Measurements from ENCODE around the gene ZNF215. TPM values are rescaled to one million over a fixed set of nuclear protein-coding genes. Genes with fewer than 3 reads are reported as not detected.

The ZNF215 gene
- total and polyA plus RNA-seq, 2 donors (not counting 3 experiments of a cell fraction or from before 2014, with no cell fraction given) = 1.2 to 2.9 TPM

GRCh38 chr11:6919698-6920097 lies 6.5 kb upstream of the ZNF215 start:
- ChIA-PET POLR2A (no interaction called here), CTCF (no interaction called here)
- intact Hi-C loops (cut with micrococcal nuclease) = no loop called here

GRCh38 chr11:6920702-6921101 lies 5.5 kb upstream of the ZNF215 start, which contains the start of gene OR2D3:
Gene OR2D3, plus strand, starts transcription at chr11:6921002. Its CDS starts 0 bp downstream, at chr11:6921002.
- Histone ChIP-seq H3K4me3 (replicated peaks in 1 of 3; ENCODE audit: insufficient read depth in 1 of 3, low read depth in 1 of 3, low read length in 3 of 3) (no peak within 1 kb of the TSS), H4K20me1 (replicated peaks; ENCODE audit: control insufficient read depth, extremely low read depth, insufficient read depth, low read length) (no peaks in the 10 kb centered on the region), H3K27me3 (ENCODE audit: control insufficient read depth in 2 of 2, insufficient read depth in 2 of 2, low read length in 2 of 2) (no peaks in the 10 kb centered on the region), H3K4me1 (ENCODE audit: control insufficient read depth, extremely low read depth, insufficient read depth, low read length) (peaks cover 2% of the 10 kb centered on the region), H3K9me1 (replicated peaks; ENCODE audit: control insufficient read depth, extremely low read depth, insufficient read depth, low read length) (no peaks in the 10 kb centered on the region), H3K36me3 (ENCODE audit: control insufficient read depth in 2 of 2, extremely low read depth in 1 of 2, insufficient read depth in 2 of 2, low read length in 2 of 2) (no peaks in the 10 kb centered on the region), H3K27ac (ENCODE audit: insufficient read depth, low read depth, low read length) (no peak within 1 kb of the TSS), H3K9ac (replicated peaks; ENCODE audit: extremely low read depth, insufficient read depth, low read length) (no peak within 1 kb of the TSS), H3K4me2 (ENCODE audit: insufficient read depth, low read length) (no peak within 1 kb of the TSS), H2AFZ (ENCODE audit: low read depth, low read length) (no peak within 1 kb of the TSS), H3K9me3 (replicated peaks; ENCODE audit: control insufficient read depth, insufficient read depth, low read length) (no peaks in the 10 kb centered on the region), H3K79me2 (ENCODE audit: control insufficient read depth, insufficient read depth, low read length) (no peaks in the 10 kb centered on the region)
- FAIRE-seq = no peak
- DNase-seq (ENCODE audit: low read depth, low spot score) = no peak
- dilution Hi-C loops (cut with MboI; ENCODE audit: extremely low pct_ligation_motif_present, low sequenced_read_pairs) (no loop called here), intact Hi-C loops (cut with micrococcal nuclease) (no loop called here)
- ChIA-PET CTCF (no interaction called here), POLR2A (no interaction called here)
- no peak for TF ChIP-seq POLR2A (IDR thresholded peaks at IDR 0.05; ENCODE audit: low read depth, low read length)
- no peak for TF ChIP-seq EZH2 (IDR thresholded peaks at IDR 0.05; ENCODE audit: borderline replicate concordance, low read depth, low read length, severe bottlenecking)
- no TSS peak for BruUV-seq (replicated peaks)

More at GRCh38 chr11:6919698-6920097, 6.5 kb upstream of the ZNF215 start:
- no peaks in the 10 kb centered on the region for H3K36me3 ChIP-seq (ENCODE audit: control insufficient read depth in 2 of 2, extremely low read depth in 1 of 2, insufficient read depth in 2 of 2, low read length in 2 of 2)
- TF ChIP-seq POLR2A (IDR thresholded peaks at IDR 0.05; ENCODE audit: low read depth, low read length) (no peak), MYC (IDR thresholded peaks at IDR 0.05; ENCODE audit: low read depth, low read length) (no peak), POLR2AphosphoS5 (IDR thresholded peaks at IDR 0.05; ENCODE audit: insufficient read depth, low read depth, low read length) (no peak), GATA2 (IDR thresholded peaks at IDR 0.05; ENCODE audit: insufficient read depth, insufficient read length, low read depth, low read length) (no peak), MAX (IDR thresholded peaks at IDR 0.05; ENCODE audit: insufficient read depth, insufficient read length) (no peak), FOS (IDR thresholded peaks at IDR 0.05; ENCODE audit: borderline replicate concordance, insufficient read depth, low read length) (no peak)
- FAIRE-seq = no peak
- no peaks in the 10 kb centered on the region for H3K27me3 ChIP-seq (ENCODE audit: control insufficient read depth in 2 of 2, insufficient read depth in 2 of 2, low read length in 2 of 2)
- no peaks in the 10 kb centered on the region for H3K9me1 ChIP-seq (replicated peaks; ENCODE audit: control insufficient read depth, extremely low read depth, insufficient read depth, low read length)
- no peaks in the 10 kb centered on the region for H3K9me3 ChIP-seq (replicated peaks; ENCODE audit: control insufficient read depth, insufficient read depth, low read length)
- no peak for DNase-seq (ENCODE audit: low read depth, low spot score)
- no TSS peak for BruUV-seq (replicated peaks)
- no peak overlapping the region for H2AFZ ChIP-seq (ENCODE audit: low read depth, low read length)
- no peak overlapping the region for H3K4me2 ChIP-seq (ENCODE audit: insufficient read depth, low read length)
- H3K27ac ChIP-seq (ENCODE audit: insufficient read depth, low read depth, low read length) = no peak overlapping the region
- H3K4me3 ChIP-seq (replicated peaks in 1 of 3; ENCODE audit: insufficient read depth in 1 of 3, low read depth in 1 of 3, low read length in 3 of 3) = no peak overlapping the region
- H4K20me1 ChIP-seq (replicated peaks; ENCODE audit: control insufficient read depth, extremely low read depth, insufficient read depth, low read length) = no peaks in the 10 kb centered on the region
- H3K79me2 ChIP-seq (ENCODE audit: control insufficient read depth, insufficient read depth, low read length) = no peaks in the 10 kb centered on the region
- H3K9ac ChIP-seq (replicated peaks; ENCODE audit: extremely low read depth, insufficient read depth, low read length) = no peak overlapping the region
- no peaks in the 10 kb centered on the region for H3K4me1 ChIP-seq (ENCODE audit: control insufficient read depth, extremely low read depth, insufficient read depth, low read length)
- dilution Hi-C loops (cut with MboI; ENCODE audit: extremely low pct_ligation_motif_present, low sequenced_read_pairs) = no loop called here
